ENCODE results near the gene DDX19B.
"Not testable (repeated sequence)": the region's sequence is repeated elsewhere in the genome, so short reads cannot be mapped to it uniquely, and the experiment has no call there.

The DDX19B gene

DNA sequence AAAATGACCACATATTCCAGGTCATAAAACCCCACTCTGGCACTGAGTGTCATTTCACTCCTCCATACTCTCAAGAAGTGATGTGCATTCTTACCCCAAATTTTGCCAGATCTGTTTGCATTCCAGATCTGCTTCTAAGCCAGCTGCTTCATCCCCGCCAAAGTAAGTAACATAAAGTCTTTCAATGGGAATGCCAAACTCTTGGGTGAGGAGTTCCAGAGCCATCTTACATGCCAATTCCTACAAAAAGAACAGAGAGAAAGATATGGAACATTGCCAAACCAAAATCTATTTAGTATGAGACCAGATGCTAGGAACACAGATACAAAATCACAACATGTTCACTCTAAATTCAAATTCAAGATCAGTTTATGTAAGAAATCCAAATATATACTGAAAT is 22.6 kb upstream of the DDX19B start:
- Histone ChIP-seq H3K79me1 (ENCODE audit: low read depth, low read length) (peaks cover 2% of the 10 kb centered on the region), H2BK15ac (ENCODE audit: low read length) (no peak overlapping the region), H3K9ac (ENCODE audit: low read depth, low read length, poor library complexity) (no peak overlapping the region), H2AFZ (ENCODE audit: low read length) (no peak overlapping the region), H3K18ac (ENCODE audit: low read length) (no peak overlapping the region), H3K4me1 (ENCODE audit: control insufficient read depth in 2 of 2, insufficient read depth in 1 of 2, low read depth in 1 of 2, low read length in 2 of 2) (no peaks in the 10 kb centered on the region), H2BK120ac (ENCODE audit: low read depth, low read length) (no peak overlapping the region), H2BK5ac (ENCODE audit: low read length) (no peak overlapping the region), H3K27me3 (ENCODE audit: control insufficient read depth in 3 of 3, insufficient read depth in 3 of 3, low read depth in 1 of 3, low read length in 3 of 3) (no peaks in the 10 kb centered on the region), H3K14ac (ENCODE audit: low read length) (no peak overlapping the region), H4K91ac (ENCODE audit: low read depth, low read length, poor library complexity) (no peak overlapping the region), H3K36me3 (replicated peaks in 1 of 2; ENCODE audit: control insufficient read depth in 2 of 2, insufficient read depth in 2 of 2, low read length in 2 of 2) (peaks cover 36 to 95% of the 10 kb centered on the region in 2 donors), H3K4me3 (ENCODE audit: low read length in 2 of 2) (no peak overlapping the region), H3K23ac (ENCODE audit: low read depth, low read length, poor library complexity) (no peak overlapping the region), H3K4me2 (ENCODE audit: insufficient read depth, low read length, poor library complexity, severe bottlenecking) (no peak overlapping the region), H2BK12ac (ENCODE audit: low read length) (no peak overlapping the region), H4K8ac (ENCODE audit: low read depth, low read length) (no peak overlapping the region), H2AK5ac (ENCODE audit: low read depth, low read length) (no peak overlapping the region), H3K27ac (replicated peaks; ENCODE audit: low read length) (no peak overlapping the region), H3K9me3 (replicated peaks in 1 of 2; ENCODE audit: control insufficient read depth in 2 of 2, insufficient read depth in 1 of 2, low read depth in 1 of 2, low read length in 2 of 2) (no peaks in the 10 kb centered on the region), H3K4ac (ENCODE audit: low read length) (no peak overlapping the region)
- no peak for DNase-seq (ENCODE audit: low spot score)
- WGBS, 2 donors (ENCODE audit: extremely low coverage in 2 of 2, insufficient read length in 2 of 2, insufficient replicate concordance in 1 of 2), result no CpG with 5 or more reads among the region's 1 CpG

DNA sequence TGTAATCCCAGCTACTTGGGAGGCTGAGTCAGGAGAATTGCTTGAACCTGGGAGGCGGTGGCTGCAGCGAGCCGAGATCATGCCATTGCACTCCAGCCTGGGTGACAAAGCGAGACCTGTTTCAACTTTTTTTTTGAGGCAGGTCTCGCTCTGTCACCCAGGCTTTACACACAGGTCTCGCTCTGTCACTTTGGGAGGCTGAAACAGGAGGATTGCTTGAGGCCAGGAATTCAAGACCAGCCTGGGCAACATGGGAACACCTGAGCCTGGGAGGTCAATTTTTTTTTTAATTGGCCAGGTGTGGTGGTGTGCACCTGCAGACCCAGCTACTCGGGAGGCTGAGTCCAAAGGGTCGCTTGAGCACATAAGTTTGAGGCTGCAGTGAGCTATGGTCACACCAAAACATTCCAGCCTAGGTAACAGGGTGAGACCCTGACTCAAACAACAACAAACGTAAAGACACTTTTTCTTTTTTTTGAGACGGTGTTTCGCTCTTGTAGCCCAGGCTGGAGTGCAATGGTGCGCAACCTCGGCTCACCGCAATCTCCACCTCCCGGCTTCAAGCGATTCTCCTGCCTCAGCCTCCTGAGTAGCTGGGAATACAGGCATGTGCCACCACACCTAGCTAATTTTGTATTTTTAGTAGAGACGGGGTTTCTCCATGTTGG is 11.5 kb upstream of the DDX19B start:
- H3K4me3 ChIP-seq (ENCODE audit: low read length in 2 of 2), result peak overlapping the region in 1 of 2 donors; percentile 94
- no CpG with 5 or more reads among the region's 17 CpGs for WGBS, 2 donors (ENCODE audit: extremely low coverage in 2 of 2, insufficient read length in 2 of 2, insufficient replicate concordance in 1 of 2)

DNA sequence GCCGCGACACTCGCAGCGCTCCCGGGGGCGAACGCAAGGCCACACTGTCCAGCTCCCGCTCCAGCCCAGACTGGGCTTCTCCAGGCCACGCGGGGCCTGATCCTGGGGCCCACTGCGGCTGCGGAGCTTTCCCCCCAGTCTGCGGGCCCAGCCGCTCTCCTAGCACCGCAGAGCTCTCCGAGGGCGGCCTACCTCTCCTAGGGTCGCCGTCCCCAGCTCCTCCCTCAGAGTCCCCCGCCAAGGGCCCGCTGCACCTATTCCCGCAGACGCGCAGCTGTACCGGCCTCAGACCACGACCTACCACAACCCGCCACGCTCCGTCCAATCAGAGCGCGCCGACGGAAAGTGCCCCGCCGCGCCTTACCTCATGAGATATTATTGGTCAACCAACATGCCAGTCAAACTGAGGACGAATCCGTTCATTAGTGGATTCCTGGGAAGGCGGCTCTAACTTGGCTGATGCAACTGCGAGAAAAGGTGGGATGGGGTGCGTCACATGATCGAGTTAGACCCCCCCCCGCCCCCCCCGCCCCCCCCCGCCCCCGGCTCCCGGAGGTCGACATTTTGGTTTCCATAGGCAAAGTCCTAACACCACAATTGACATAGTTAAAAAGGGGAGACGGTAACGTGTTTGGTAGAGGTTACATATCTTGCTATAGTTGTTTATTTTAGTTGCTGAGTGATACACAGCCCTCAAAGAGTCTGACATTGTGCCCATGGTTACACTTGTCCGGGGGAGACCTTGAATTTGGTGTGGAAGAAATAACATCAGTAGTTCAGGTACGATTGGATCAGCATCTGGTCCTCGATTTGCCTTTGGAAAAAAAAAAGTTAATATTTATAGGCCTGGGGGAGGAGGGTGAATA is 9.5 kb upstream of the DDX19B start, which contains the start of gene AARS1:
Gene AARS1 (minus strand): TSS at position 278 of the 866 bp plus-strand sequence. CDS start 6,743 bp downstream, outside the sequence.
- Histone ChIP-seq H3K14ac (ENCODE audit: low read length) (peak within 1 kb of the TSS; percentile 89), H3K23ac (ENCODE audit: low read depth, low read length, poor library complexity) (peak within 1 kb of the TSS; percentile 100), H2BK15ac (ENCODE audit: low read length) (no peak within 1 kb of the TSS), H2BK12ac (ENCODE audit: low read length) (no peak within 1 kb of the TSS), H3K79me1 (ENCODE audit: low read depth, low read length) (peaks cover 6% of the 10 kb centered on the region), H2BK5ac (ENCODE audit: low read length) (peak within 1 kb of the TSS; percentile 99), H2AFZ (ENCODE audit: low read length) (peak within 1 kb of the TSS; percentile 91), H2BK120ac (ENCODE audit: low read depth, low read length) (no peak within 1 kb of the TSS), H3K4me2 (ENCODE audit: insufficient read depth, low read length, poor library complexity, severe bottlenecking) (peak within 1 kb of the TSS; percentile 58), H3K4ac (ENCODE audit: low read length) (no peak within 1 kb of the TSS), H3K4me3 (ENCODE audit: low read length in 2 of 2) (peak within 1 kb of the TSS; percentile 94 to 96), H4K91ac (ENCODE audit: low read depth, low read length, poor library complexity) (no peak within 1 kb of the TSS), H2AK5ac (ENCODE audit: low read depth, low read length) (no peak within 1 kb of the TSS), H4K8ac (ENCODE audit: low read depth, low read length) (no peak within 1 kb of the TSS), H3K4me1 (ENCODE audit: control insufficient read depth in 2 of 2, insufficient read depth in 1 of 2, low read depth in 1 of 2, low read length in 2 of 2) (peaks cover 1 to 4% of the 10 kb centered on the region in 2 donors), H3K9ac (ENCODE audit: low read depth, low read length, poor library complexity) (peak within 1 kb of the TSS; percentile 86), H3K36me3 (replicated peaks in 1 of 2; ENCODE audit: control insufficient read depth in 2 of 2, insufficient read depth in 2 of 2, low read length in 2 of 2) (peaks cover 3 to 25% of the 10 kb centered on the region in 2 donors), H3K27me3 (ENCODE audit: control insufficient read depth in 3 of 3, insufficient read depth in 3 of 3, low read depth in 1 of 3, low read length in 3 of 3) (no peaks in the 10 kb centered on the region), H3K18ac (ENCODE audit: low read length) (peak within 1 kb of the TSS; percentile 99), H3K27ac (replicated peaks; ENCODE audit: low read length) (peak within 1 kb of the TSS; percentile 95), H3K9me3 (replicated peaks in 1 of 2; ENCODE audit: control insufficient read depth in 2 of 2, insufficient read depth in 1 of 2, low read depth in 1 of 2, low read length in 2 of 2) (peaks cover under 1 to 2% of the 10 kb centered on the region in 2 donors)
- peak; percentile 99 for DNase-seq (ENCODE audit: low spot score)
- WGBS, 2 donors (ENCODE audit: extremely low coverage in 2 of 2, insufficient read length in 2 of 2, insufficient replicate concordance in 1 of 2), result no CpG with 5 or more reads among the region's 53 CpGs

More for the DNA sequence above, 11.5 kb upstream of the DDX19B start:
- not testable (repeated sequence) for H4K8ac ChIP-seq (ENCODE audit: low read depth, low read length); H2BK12ac ChIP-seq (ENCODE audit: low read length); H3K4ac ChIP-seq (ENCODE audit: low read length); H3K18ac ChIP-seq (ENCODE audit: low read length); H4K91ac ChIP-seq (ENCODE audit: low read depth, low read length, poor library complexity); H3K27me3 ChIP-seq (ENCODE audit: control insufficient read depth in 3 of 3, insufficient read depth in 3 of 3, low read depth in 1 of 3, low read length in 3 of 3); H3K23ac ChIP-seq (ENCODE audit: low read depth, low read length, poor library complexity); H2BK15ac ChIP-seq (ENCODE audit: low read length); H2BK120ac ChIP-seq (ENCODE audit: low read depth, low read length); H3K27ac ChIP-seq (replicated peaks; ENCODE audit: low read length); H3K9ac ChIP-seq (ENCODE audit: low read depth, low read length, poor library complexity); H3K14ac ChIP-seq (ENCODE audit: low read length); H2AK5ac ChIP-seq (ENCODE audit: low read depth, low read length); H3K4me1 ChIP-seq (ENCODE audit: control insufficient read depth in 2 of 2, insufficient read depth in 1 of 2, low read depth in 1 of 2, low read length in 2 of 2); H2BK5ac ChIP-seq (ENCODE audit: low read length); H3K4me2 ChIP-seq (ENCODE audit: insufficient read depth, low read length, poor library complexity, severe bottlenecking); H3K79me1 ChIP-seq (ENCODE audit: low read depth, low read length); H3K9me3 ChIP-seq (replicated peaks in 1 of 2; ENCODE audit: control insufficient read depth in 2 of 2, insufficient read depth in 1 of 2, low read depth in 1 of 2, low read length in 2 of 2); H2AFZ ChIP-seq (ENCODE audit: low read length); DNase-seq (ENCODE audit: low spot score)
- peaks cover 13 to 43% of the 10 kb centered on the region in 2 donors for H3K36me3 ChIP-seq (replicated peaks in 1 of 2; ENCODE audit: control insufficient read depth in 2 of 2, insufficient read depth in 2 of 2, low read length in 2 of 2)

DNA sequence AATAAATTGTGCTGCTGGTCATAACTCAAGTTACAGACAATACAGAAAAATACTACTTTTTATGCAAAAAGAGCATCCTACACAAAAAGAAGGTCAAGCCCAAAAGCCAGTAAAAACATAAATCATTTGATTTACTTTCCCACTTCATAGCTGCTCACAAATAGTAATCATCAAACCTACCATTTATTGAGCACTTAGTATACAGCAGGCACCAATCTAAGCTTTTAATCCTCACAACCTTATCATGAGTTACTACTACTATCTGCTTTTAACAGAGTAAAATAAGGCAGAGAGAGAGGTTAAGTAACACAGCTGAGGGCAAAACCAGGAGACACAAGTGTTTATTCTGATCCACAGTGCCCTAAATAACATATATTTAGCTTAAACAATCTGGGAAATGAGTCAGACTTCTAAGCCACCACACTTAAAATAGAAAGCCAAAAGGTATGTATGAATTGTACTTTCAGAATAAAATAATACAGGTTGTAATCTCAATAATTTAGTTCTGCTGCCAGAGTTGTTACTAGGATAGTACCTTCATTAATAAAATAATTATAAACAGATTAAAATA is 8.0 kb upstream of the DDX19B start:
- Histone ChIP-seq H3K4me3 (ENCODE audit: low read length in 2 of 2) (no peak overlapping the region), H2AFZ (ENCODE audit: low read length) (no peak overlapping the region), H3K27ac (replicated peaks; ENCODE audit: low read length) (no peak overlapping the region), H3K4ac (ENCODE audit: low read length) (no peak overlapping the region), H3K18ac (ENCODE audit: low read length) (no peak overlapping the region), H2BK15ac (ENCODE audit: low read length) (no peak overlapping the region), H3K9ac (ENCODE audit: low read depth, low read length, poor library complexity) (no peak overlapping the region), H3K27me3 (ENCODE audit: control insufficient read depth in 3 of 3, insufficient read depth in 3 of 3, low read depth in 1 of 3, low read length in 3 of 3) (no peaks in the 10 kb centered on the region), H4K8ac (ENCODE audit: low read depth, low read length) (no peak overlapping the region), H2BK12ac (ENCODE audit: low read length) (no peak overlapping the region), H3K9me3 (replicated peaks in 1 of 2; ENCODE audit: control insufficient read depth in 2 of 2, insufficient read depth in 1 of 2, low read depth in 1 of 2, low read length in 2 of 2) (peaks cover 2 to 6% of the 10 kb centered on the region in 2 donors), H3K23ac (ENCODE audit: low read depth, low read length, poor library complexity) (no peak overlapping the region), H3K79me1 (ENCODE audit: low read depth, low read length) (peaks cover 4% of the 10 kb centered on the region), H2BK5ac (ENCODE audit: low read length) (no peak overlapping the region), H2BK120ac (ENCODE audit: low read depth, low read length) (no peak overlapping the region), H3K14ac (ENCODE audit: low read length) (no peak overlapping the region), H2AK5ac (ENCODE audit: low read depth, low read length) (no peak overlapping the region), H3K4me2 (ENCODE audit: insufficient read depth, low read length, poor library complexity, severe bottlenecking) (no peak overlapping the region), H3K36me3 (replicated peaks in 1 of 2; ENCODE audit: control insufficient read depth in 2 of 2, insufficient read depth in 2 of 2, low read length in 2 of 2) (peaks cover 0 to 9% of the 10 kb centered on the region in 2 donors), H3K4me1 (ENCODE audit: control insufficient read depth in 2 of 2, insufficient read depth in 1 of 2, low read depth in 1 of 2, low read length in 2 of 2) (peaks cover 1 to 4% of the 10 kb centered on the region in 2 donors), H4K91ac (ENCODE audit: low read depth, low read length, poor library complexity) (no peak overlapping the region)
- no peak for DNase-seq (ENCODE audit: low spot score)

All from neuronal stem cell (in vitro differentiated cells).